HL-60 (cell line): Measurements from ENCODE around the gene PALM.

Source experiments
- GABPA ChIP-seq: IDR thresholded peaks from 2 replicates; pipeline ENCODE4 v1.6.1; 2012; ENCODE audit warnings: low read depth
- POLR2AphosphoS5 ChIP-seq: IDR thresholded peaks from 2 replicates; pipeline ENCODE4 v1.6.1; 2012; ENCODE audit warnings: low read depth
- SPI1 ChIP-seq: IDR thresholded peaks from 2 replicates; pipeline ENCODE4 v1.6.1; 2012; ENCODE audit warnings: low read depth, mild to moderate bottlenecking, borderline replicate concordance
- TF ChIP-seq, protein P1 (sequence below): IDR thresholded peaks from one replicate; pipeline ENCODE4 v1.5.1; 2011; ENCODE audit warnings: low read length, control low read depth, inconsistent platforms; ENCODE audit not compliant: insufficient read depth
- TF ChIP-seq, protein P2 (sequence below): IDR thresholded peaks from 2 replicates; pipeline ENCODE4 v1.6.1; 2012; ENCODE audit warnings: low read depth; ENCODE audit not compliant: insufficient replicate concordance

DNA sequence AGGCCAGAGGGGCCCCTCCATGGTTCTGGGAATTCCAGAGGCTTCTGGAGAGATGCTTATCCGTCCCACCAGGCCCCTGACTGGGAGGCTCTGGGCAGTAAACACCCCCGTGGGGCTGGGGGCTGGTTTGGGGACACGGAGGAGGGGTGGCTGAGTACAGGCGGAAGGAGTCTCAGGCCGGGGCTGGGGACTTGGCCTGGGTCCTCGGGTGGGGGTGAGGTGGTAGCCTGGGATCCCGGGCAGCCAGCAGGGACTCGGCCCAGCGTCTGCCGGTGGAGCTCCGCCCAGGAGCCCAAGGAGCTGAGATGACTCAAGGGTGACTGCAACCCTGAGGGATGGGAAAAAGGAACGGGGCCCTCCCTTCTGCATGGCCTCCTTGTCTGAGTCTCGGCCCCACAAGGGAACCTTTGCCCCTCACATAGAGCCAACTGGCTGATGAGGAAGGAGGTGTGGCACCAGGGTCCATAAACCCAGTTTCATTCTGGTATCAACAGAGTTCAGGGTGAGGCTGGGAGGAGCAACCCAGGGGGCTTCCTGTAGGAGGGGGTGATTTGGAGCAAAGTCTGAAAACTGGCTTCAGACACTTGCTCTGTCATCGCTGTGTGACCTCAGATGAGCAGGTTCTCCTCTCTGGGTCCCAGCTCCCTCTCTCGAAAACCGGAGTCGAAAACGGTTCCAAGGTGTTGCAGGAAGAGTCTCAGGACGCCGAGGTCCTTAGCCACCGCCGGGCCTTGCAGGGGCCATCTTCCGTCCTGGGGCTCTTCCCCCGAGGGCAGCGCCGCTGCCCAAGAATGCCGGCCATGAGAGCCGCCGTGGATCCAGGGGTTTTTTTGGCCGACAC is 43.0 kb downstream of the PALM start:
- TF ChIP-seq, protein P1, sequence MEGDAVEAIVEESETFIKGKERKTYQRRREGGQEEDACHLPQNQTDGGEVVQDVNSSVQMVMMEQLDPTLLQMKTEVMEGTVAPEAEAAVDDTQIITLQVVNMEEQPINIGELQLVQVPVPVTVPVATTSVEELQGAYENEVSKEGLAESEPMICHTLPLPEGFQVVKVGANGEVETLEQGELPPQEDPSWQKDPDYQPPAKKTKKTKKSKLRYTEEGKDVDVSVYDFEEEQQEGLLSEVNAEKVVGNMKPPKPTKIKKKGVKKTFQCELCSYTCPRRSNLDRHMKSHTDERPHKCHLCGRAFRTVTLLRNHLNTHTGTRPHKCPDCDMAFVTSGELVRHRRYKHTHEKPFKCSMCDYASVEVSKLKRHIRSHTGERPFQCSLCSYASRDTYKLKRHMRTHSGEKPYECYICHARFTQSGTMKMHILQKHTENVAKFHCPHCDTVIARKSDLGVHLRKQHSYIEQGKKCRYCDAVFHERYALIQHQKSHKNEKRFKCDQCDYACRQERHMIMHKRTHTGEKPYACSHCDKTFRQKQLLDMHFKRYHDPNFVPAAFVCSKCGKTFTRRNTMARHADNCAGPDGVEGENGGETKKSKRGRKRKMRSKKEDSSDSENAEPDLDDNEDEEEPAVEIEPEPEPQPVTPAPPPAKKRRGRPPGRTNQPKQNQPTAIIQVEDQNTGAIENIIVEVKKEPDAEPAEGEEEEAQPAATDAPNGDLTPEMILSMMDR: no peak
- TF ChIP-seq, protein P2, sequence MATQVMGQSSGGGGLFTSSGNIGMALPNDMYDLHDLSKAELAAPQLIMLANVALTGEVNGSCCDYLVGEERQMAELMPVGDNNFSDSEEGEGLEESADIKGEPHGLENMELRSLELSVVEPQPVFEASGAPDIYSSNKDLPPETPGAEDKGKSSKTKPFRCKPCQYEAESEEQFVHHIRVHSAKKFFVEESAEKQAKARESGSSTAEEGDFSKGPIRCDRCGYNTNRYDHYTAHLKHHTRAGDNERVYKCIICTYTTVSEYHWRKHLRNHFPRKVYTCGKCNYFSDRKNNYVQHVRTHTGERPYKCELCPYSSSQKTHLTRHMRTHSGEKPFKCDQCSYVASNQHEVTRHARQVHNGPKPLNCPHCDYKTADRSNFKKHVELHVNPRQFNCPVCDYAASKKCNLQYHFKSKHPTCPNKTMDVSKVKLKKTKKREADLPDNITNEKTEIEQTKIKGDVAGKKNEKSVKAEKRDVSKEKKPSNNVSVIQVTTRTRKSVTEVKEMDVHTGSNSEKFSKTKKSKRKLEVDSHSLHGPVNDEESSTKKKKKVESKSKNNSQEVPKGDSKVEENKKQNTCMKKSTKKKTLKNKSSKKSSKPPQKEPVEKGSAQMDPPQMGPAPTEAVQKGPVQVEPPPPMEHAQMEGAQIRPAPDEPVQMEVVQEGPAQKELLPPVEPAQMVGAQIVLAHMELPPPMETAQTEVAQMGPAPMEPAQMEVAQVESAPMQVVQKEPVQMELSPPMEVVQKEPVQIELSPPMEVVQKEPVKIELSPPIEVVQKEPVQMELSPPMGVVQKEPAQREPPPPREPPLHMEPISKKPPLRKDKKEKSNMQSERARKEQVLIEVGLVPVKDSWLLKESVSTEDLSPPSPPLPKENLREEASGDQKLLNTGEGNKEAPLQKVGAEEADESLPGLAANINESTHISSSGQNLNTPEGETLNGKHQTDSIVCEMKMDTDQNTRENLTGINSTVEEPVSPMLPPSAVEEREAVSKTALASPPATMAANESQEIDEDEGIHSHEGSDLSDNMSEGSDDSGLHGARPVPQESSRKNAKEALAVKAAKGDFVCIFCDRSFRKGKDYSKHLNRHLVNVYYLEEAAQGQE: no peak
- TF ChIP-seq GABPA (no peak), POLR2AphosphoS5 (no peak), SPI1 (no peak)
